OCI-LY7 (cell line): ENCODE data around the gene SERTAD4. TPM values are rescaled to one million over a fixed set of nuclear protein-coding genes. Genes with fewer than 3 reads are reported as not detected.

Experiments used
- BruUV-seq: library from RNA; stranded (reverse); fragments of 400-500 nt; replicated peaks from 2 replicates; lab custom pipeline; 2021; lab: Mats Ljungman, UMichigan
- CTCF ChIA-PET: fragments of 300-600 bp; sonication (Branson Sonifier 250); formaldehyde crosslinking; loops from one replicate; lab custom pipeline; 2022; ENCODE audit warnings: antibody characterized with exemption; ENCODE audit not compliant: unreplicated experiment; lab: Charles Lee
- POLR2A ChIA-PET: fragments of 300-600 bp; sonication (Branson Sonifier 250); formaldehyde crosslinking; loops from one replicate; lab custom pipeline; 2022; ENCODE audit warnings: antibody characterized with exemption; lab: Charles Lee
- DNase-seq: peaks from one replicate; pipeline ENCODE4 v3.0.0-alpha.2; 2015; ENCODE audit warnings: low spot score
- H2AFZ ChIP-seq: fragments of 200-600 bp; sonication (generic), shearing (Covaris generic); 2 replicates; pipeline ENCODE4 v1.6.1; 2014; ENCODE audit warnings: mild to moderate bottlenecking, antibody characterized with exemption, low read length, moderate library complexity
- H3K27ac ChIP-seq: fragments of 200-600 bp; sonication (generic); 2 replicates; pipeline ENCODE4 v1.5.1; 2014; ENCODE audit warnings: mixed run types, low read depth, mild to moderate bottlenecking, moderate library complexity, low read length, inconsistent platforms; ENCODE audit not compliant: poor library complexity, severe bottlenecking
- H3K36me3 ChIP-seq: fragments of 200-600 bp; sonication (generic); 2 replicates; pipeline ENCODE4 v1.6.1; 2014; ENCODE audit warnings: mild to moderate bottlenecking, antibody characterized with exemption, low read length, moderate library complexity, mixed read lengths; ENCODE audit not compliant: insufficient read depth
- H3K4me1 ChIP-seq: fragments of 200-600 bp; sonication (generic); 2 replicates; pipeline ENCODE4 v1.5.1; 2014; ENCODE audit warnings: mild to moderate bottlenecking, low read length; ENCODE audit not compliant: insufficient read depth, poor library complexity, severe bottlenecking
- H3K4me2 ChIP-seq: fragments of 200-600 bp; sonication (generic); 2 replicates; pipeline ENCODE4 v1.6.1; 2014; ENCODE audit warnings: mild to moderate bottlenecking, low read length
- H3K4me3 ChIP-seq: fragments of 200-600 bp; sonication (generic); 2 replicates; pipeline ENCODE4 v1.5.1; 2014; ENCODE audit warnings: mild to moderate bottlenecking, low read depth, low read length; ENCODE audit not compliant: poor library complexity, severe bottlenecking
- H3K79me2 ChIP-seq: fragments of 200-600 bp; sonication (generic); 2 replicates; pipeline ENCODE4 v1.6.1; 2016; ENCODE audit warnings: low read depth, mild to moderate bottlenecking, low read length, moderate library complexity, mixed read lengths; ENCODE audit not compliant: insufficient read depth
- H3K9me2 ChIP-seq: fragments of 200-600 bp; sonication (generic); 2 replicates; pipeline ENCODE4 v1.6.1; 2016; ENCODE audit warnings: mild to moderate bottlenecking, low read length, mixed read lengths; ENCODE audit not compliant: insufficient read depth
- H3K9me3 ChIP-seq: fragments of 200-600 bp; sonication (generic); 2 replicates; pipeline ENCODE4 v1.6.1; 2014; ENCODE audit warnings: mild to moderate bottlenecking, mixed run types, low read length, mixed read lengths
- H4K20me1 ChIP-seq: fragments of 200-600 bp; sonication (generic); 2 replicates; pipeline ENCODE4 v1.6.1; 2014; ENCODE audit warnings: mild to moderate bottlenecking, antibody characterized with exemption, low read length, moderate library complexity, mixed read lengths; ENCODE audit not compliant: insufficient read depth
- CTCF ChIP-seq: fragments of 200-600 bp; sonication (generic); conservative IDR thresholded peaks from 2 replicates; pipeline ENCODE4 v1.5.1; 2014; ENCODE audit warnings: mild to moderate bottlenecking, antibody characterized with exemption, low read length, moderate library complexity, mixed read lengths
- EZH2phosphoT487 ChIP-seq: fragments of 200-600 bp; sonication (generic); IDR thresholded peaks from 2 replicates; pipeline ENCODE4 v1.6.1; 2018; ENCODE audit warnings: low read depth, borderline replicate concordance, mild to moderate bottlenecking, mixed run types, antibody characterized with exemption, low read length, moderate library complexity, mixed read lengths
- intact Hi-C: fragments of 100-400 bp; cut with micrococcal nuclease; formaldehyde crosslinking; loops from one replicate; pipeline ENCODE4 v1.10.0; 2022; ENCODE audit not compliant: unreplicated experiment
- total RNA-seq, 2 experiments: library from RNA; depleted of rRNA in 1 of 2; stranded (reverse); fragments of >200 nt in 1 of 2; shearing (Covaris generic) in 1 of 2; gene quantifications; 2 replicates each; pipeline ENCODE4 v1.2.3, GENCODE V29; 2014 to 2022

Gene SERTAD4
- total RNA-seq, 2 experiments from 2014 or later, result not detected

GRCh38 chr1:210235363-210236053, 2.9 kb downstream of the SERTAD4 start:
- TF ChIP-seq EZH2phosphoT487, result no peak
- TF ChIP-seq CTCF, result no peak
- no peaks in the 10 kb centered on the region for H3K4me1 ChIP-seq
- ChIA-PET CTCF (no interaction called here), POLR2A (no interaction called here)
- BruUV-seq, result no TSS peak
- H2AFZ ChIP-seq, result no peak overlapping the region
- intact Hi-C loops, result no loop called here
- no peaks in the 10 kb centered on the region for H3K9me2 ChIP-seq
- no peaks in the 10 kb centered on the region for H3K9me3 ChIP-seq
- no peaks in the 10 kb centered on the region for H3K79me2 ChIP-seq
- no peak overlapping the region for H3K4me2 ChIP-seq
- H3K4me3 ChIP-seq, result no peak overlapping the region
- H4K20me1 ChIP-seq, result no peaks in the 10 kb centered on the region
- DNase-seq, result no peak
- no peak overlapping the region for H3K27ac ChIP-seq
- H3K36me3 ChIP-seq, result no peaks in the 10 kb centered on the region

GRCh38 chr1:210236386-210236839, 3.8 kb downstream of the SERTAD4 start:
- Histone ChIP-seq H3K79me2 (no peaks in the 10 kb centered on the region), H3K36me3 (no peaks in the 10 kb centered on the region), H3K9me3 (no peaks in the 10 kb centered on the region), H3K4me2 (no peak overlapping the region), H3K9me2 (no peaks in the 10 kb centered on the region), H3K4me1 (no peaks in the 10 kb centered on the region), H2AFZ (no peak overlapping the region), H3K4me3 (no peak overlapping the region), H4K20me1 (no peaks in the 10 kb centered on the region), H3K27ac (no peak overlapping the region)
- no TSS peak for BruUV-seq
- intact Hi-C loops, result no loop called here
- CTCF ChIA-PET, result no interaction called here
- no peak for DNase-seq
- TF ChIP-seq CTCF (no peak), EZH2phosphoT487 (no peak)
- POLR2A ChIA-PET, result no interaction called here

DNA sequence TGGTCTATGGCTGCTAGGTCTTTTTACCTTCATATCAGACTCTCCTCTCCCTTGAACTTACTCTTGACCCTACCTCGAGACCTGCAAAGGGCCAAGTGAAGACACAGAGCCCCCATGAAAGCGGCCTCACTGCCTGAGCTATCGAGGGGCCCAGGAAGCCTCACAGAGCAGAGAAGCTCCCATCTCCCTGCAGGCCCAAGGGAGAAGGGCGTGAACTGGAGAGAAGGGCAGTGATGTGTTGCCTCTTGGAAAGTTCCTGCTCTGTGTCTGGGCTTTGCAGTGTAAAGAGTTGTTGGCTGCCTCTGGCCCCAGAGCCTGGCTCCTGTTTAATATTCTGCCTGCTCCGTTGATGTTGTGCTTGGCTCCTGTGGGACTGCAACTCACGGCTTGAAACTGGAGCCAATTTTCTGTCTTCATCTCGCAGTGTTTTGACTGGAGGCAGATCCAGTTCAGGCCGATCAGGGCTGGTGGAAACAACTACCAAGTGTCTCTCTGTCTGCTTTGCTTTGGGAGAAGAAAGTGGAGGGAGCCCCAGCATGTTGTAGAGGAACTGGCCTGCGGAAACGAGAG, 4.3 kb downstream of the SERTAD4 start:
- no peak for DNase-seq
- intact Hi-C loops, result no loop called here
- BruUV-seq, result no TSS peak
- H3K9me2 ChIP-seq, result no peaks in the 10 kb centered on the region
- ChIA-PET CTCF (no interaction called here), POLR2A (no interaction called here)
- H3K4me3 ChIP-seq, result no peak overlapping the region
- no peak overlapping the region for H3K27ac ChIP-seq
- H3K36me3 ChIP-seq, result no peaks in the 10 kb centered on the region
- H3K4me2 ChIP-seq, result no peak overlapping the region
- H4K20me1 ChIP-seq, result no peaks in the 10 kb centered on the region
- no peak overlapping the region for H2AFZ ChIP-seq
- no peaks in the 10 kb centered on the region for H3K79me2 ChIP-seq
- no peaks in the 10 kb centered on the region for H3K4me1 ChIP-seq
- no peaks in the 10 kb centered on the region for H3K9me3 ChIP-seq
- no peak for TF ChIP-seq CTCF
- no peak for TF ChIP-seq EZH2phosphoT487
